ENCODE measurements around the gene FHOD3. TPM values are rescaled to one million over a fixed set of nuclear protein-coding genes. Genes with fewer than 3 reads are reported as not detected.

The FHOD3 gene
- total and polyA plus RNA-seq, 2 of the 13 experiments (the other 11 are each of a cell fraction or from before 2014, with no cell fraction given), result 0.07 TPM; not detected in 1

DNA sequence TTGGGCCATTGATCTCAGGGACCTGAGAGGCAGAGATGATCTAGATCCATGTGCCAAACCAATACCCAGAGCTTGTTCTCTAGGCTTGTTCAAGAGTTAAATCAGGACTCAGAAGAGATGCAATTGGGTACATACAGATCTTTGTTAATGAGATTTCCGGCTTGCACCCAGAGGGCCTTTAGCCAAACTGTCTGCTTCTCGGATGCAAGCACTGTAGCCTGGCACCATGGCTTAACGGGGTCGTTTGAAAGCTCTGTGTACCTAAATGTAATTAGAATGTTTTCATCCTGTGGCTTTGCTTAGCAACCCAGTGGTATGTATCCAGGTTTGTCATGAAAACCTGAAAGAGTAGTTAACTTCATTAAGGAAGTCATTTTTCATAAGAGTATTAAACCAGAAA is 437.1 kb downstream of the FHOD3 start:
- no peak overlapping the region for H3K9ac ChIP-seq (ENCODE audit: insufficient read depth, low read depth, low read length)
- ChIA-PET POLR2A (no interaction called here), CTCF (ENCODE audit: low intra/inter-chr PET ratio, low total read pairs) (no interaction called here)
- H3K27ac ChIP-seq (ENCODE audit: extremely low read length, insufficient read depth, low read length), result no peak overlapping the region
- no peaks in the 10 kb centered on the region for H3K36me3 ChIP-seq (replicated peaks in 1 of 2; ENCODE audit: control insufficient read depth in 1 of 2, insufficient read depth in 2 of 2, low read length in 2 of 2)
- H3K27me3 ChIP-seq (ENCODE audit: control insufficient read depth in 1 of 2, insufficient read depth in 2 of 2, low read length in 2 of 2), result no peaks in the 10 kb centered on the region; a peak in 2 of 5 replicates
- no peak for FAIRE-seq
- no peak for ATAC-seq
- no peaks in the 10 kb centered on the region for H3K4me1 ChIP-seq (ENCODE audit: insufficient read depth, low read length)
- H3K4me3 ChIP-seq (replicated peaks in 1 of 3; ENCODE audit: insufficient read depth in 1 of 3, low read depth in 2 of 3, low read length in 3 of 3), result no peak overlapping the region
- H3K79me2 ChIP-seq (ENCODE audit: insufficient read depth, low read length), result no peaks in the 10 kb centered on the region
- DNase-seq (ENCODE audit: low spot score), result no peak
- intact Hi-C loops (cut with micrococcal nuclease; ENCODE audit: unreplicated experiment) (no loop called here), in situ Hi-C loops (cut with HindIII; ENCODE audit: extremely low pct_ligation_motif_present, low pct_unique_long_range_greater_than_20kb) (no loop called here)
- H3K9me3 ChIP-seq (ENCODE audit: low read length), result peaks cover 16% of the 10 kb centered on the region
- WGBS (ENCODE audit: low lambda C conversion rate), result 25% methylated on average over 3 of the region's 4 CpGs
- BruUV-seq (replicated peaks), result no TSS peak
- H4K20me1 ChIP-seq (ENCODE audit: insufficient read depth, low read length), result no peaks in the 10 kb centered on the region
- H2AFZ ChIP-seq (ENCODE audit: low read length), result no peak overlapping the region
- H3K4me2 ChIP-seq (ENCODE audit: low read depth, low read length), result no peak overlapping the region
- no peak for TF ChIP-seq POGZ (CRISPR knock-in tag; IDR thresholded peaks at IDR 0.05)
- TF ChIP-seq ARHGAP35 (CRISPR knock-in tag; IDR thresholded peaks at IDR 0.05; ENCODE audit: borderline replicate concordance), result no peak
- TF ChIP-seq ZNF138 (CRISPR knock-in tag; IDR thresholded peaks at IDR 0.05; ENCODE audit: low read depth), result no peak
- TF ChIP-seq PITX1 (CRISPR knock-in tag; IDR thresholded peaks at IDR 0.05), result no peak
- TF ChIP-seq ZNF354B (CRISPR knock-in tag; IDR thresholded peaks at IDR 0.05), result no peak
- TF ChIP-seq JUNB (CRISPR knock-in tag; IDR thresholded peaks at IDR 0.05; ENCODE audit: borderline replicate concordance), result no peak
- no peak for TF ChIP-seq NFE2L1 (CRISPR knock-in tag; IDR thresholded peaks at IDR 0.05; ENCODE audit: borderline replicate concordance)
- TF ChIP-seq, protein P1, sequence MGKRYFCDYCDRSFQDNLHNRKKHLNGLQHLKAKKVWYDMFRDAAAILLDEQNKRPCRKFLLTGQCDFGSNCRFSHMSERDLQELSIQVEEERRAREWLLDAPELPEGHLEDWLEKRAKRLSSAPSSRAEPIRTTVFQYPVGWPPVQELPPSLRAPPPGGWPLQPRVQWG (CRISPR knock-in tag; IDR thresholded peaks at IDR 0.05; ENCODE audit: borderline replicate concordance, low read depth), result no peak
- TF ChIP-seq, protein P2, sequence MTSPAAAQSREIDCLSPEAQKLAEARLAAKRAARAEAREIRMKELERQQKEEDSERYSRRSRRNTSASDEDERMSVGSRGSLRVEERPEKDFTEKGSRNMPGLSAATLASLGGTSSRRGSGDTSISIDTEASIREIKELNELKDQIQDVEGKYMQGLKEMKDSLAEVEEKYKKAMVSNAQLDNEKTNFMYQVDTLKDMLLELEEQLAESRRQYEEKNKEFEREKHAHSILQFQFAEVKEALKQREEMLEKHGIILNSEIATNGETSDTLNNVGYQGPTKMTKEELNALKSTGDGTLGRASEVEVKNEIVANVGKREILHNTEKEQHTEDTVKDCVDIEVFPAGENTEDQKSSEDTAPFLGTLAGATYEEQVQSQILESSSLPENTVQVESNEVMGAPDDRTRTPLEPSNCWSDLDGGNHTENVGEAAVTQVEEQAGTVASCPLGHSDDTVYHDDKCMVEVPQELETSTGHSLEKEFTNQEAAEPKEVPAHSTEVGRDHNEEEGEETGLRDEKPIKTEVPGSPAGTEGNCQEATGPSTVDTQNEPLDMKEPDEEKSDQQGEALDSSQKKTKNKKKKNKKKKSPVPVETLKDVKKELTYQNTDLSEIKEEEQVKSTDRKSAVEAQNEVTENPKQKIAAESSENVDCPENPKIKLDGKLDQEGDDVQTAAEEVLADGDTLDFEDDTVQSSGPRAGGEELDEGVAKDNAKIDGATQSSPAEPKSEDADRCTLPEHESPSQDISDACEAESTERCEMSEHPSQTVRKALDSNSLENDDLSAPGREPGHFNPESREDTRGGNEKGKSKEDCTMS (CRISPR knock-in tag; conservative IDR thresholded peaks at IDR 0.05), result no peak
- TF ChIP-seq RFX1 (IDR thresholded peaks at IDR 0.05), result no peak
- TF ChIP-seq, protein P3, sequence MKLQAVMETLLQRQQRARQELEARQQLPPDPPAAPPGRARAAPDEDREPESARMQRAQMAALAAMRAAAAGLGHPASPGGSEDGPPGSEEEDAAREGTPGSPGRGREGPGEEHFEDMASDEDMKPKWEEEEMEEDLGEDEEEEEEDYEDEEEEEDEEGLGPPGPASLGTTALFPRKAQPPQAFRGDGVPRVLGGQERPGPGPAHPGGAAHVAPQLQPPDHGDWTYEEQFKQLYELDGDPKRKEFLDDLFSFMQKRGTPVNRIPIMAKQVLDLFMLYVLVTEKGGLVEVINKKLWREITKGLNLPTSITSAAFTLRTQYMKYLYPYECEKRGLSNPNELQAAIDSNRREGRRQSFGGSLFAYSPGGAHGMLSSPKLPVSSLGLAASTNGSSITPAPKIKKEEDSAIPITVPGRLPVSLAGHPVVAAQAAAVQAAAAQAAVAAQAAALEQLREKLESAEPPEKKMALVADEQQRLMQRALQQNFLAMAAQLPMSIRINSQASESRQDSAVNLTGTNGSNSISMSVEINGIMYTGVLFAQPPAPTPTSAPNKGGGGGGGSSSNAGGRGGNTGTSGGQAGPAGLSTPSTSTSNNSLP (IDR thresholded peaks at IDR 0.05; ENCODE audit: low read depth, low read length), result no peak
- no peak for TF ChIP-seq GABPA (IDR thresholded peaks at IDR 0.05; ENCODE audit: low read depth, low read length)
- no peak for TF ChIP-seq GABPA (CRISPR knock-in tag; IDR thresholded peaks at IDR 0.05; ENCODE audit: low read depth)

Data from HepG2 (cell line).